ENCODE measurements around the gene TMEM121B. TPM values are rescaled to one million over a fixed set of nuclear protein-coding genes. Genes with fewer than 3 reads are reported as not detected.

The TMEM121B gene
- total RNA-seq, 2 experiments from 2014 or later, result 0.27 to 0.36 TPM

DNA sequence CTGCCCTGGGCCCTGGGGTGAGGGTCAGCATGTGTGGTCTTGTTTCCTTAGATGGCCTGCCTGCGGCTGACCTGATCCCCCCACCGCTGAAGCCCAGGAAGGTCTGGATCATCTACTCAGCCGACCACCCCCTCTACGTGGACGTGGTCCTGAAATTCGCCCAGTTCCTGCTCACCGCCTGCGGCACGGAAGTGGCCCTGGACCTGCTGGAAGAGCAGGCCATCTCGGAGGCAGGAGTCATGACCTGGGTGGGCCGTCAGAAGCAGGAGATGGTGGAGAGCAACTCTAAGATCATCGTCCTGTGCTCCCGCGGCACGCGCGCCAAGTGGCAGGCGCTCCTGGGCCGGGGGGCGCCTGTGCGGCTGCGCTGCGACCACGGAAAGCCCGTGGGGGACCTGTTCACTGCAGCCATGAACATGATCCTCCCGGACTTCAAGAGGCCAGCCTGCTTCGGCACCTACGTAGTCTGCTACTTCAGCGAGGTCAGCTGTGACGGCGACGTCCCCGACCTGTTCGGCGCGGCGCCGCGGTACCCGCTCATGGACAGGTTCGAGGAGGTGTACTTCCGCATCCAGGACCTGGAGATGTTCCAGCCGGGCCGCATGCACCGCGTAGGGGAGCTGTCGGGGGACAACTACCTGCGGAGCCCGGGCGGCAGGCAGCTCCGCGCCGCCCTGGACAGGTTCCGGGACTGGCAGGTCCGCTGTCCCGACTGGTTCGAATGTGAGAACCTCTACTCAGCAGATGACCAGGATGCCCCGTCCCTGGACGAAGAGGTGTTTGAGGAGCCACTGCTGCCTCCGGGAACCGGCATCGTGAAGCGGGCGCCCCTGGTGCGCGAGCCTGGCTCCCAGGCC lies 12.7 kb downstream of the TMEM121B start:
- Mint-ChIP-seq H3K27me3 (no peaks in the 10 kb centered on the region), H3K27ac (no peak overlapping the region), H3K4me1 (peaks cover 44% of the 10 kb centered on the region), H3K9me3 (no peaks in the 10 kb centered on the region), H3K4me3 (no peak overlapping the region), H3K36me3 (peaks cover 11% of the 10 kb centered on the region)
- DNase-seq, result no peak

DNA sequence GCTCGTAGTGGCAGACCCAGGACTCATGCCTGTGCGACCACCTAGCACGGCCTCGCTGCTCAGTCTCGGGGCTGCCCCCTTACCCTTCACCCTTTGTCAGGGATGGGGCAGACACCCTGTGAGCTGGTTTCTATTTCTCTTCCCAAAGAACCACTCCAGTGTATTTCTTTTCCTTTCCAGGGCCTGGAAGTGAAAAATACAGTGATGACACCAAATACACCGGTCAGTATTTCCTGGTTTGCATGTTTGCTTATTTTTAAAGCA lies 13.7 kb downstream of the TMEM121B start:
- Mint-ChIP-seq H3K36me3 (peaks cover 16% of the 10 kb centered on the region), H3K9me3 (no peaks in the 10 kb centered on the region), H3K27ac (peak overlapping the region; percentile 84)

DNA sequence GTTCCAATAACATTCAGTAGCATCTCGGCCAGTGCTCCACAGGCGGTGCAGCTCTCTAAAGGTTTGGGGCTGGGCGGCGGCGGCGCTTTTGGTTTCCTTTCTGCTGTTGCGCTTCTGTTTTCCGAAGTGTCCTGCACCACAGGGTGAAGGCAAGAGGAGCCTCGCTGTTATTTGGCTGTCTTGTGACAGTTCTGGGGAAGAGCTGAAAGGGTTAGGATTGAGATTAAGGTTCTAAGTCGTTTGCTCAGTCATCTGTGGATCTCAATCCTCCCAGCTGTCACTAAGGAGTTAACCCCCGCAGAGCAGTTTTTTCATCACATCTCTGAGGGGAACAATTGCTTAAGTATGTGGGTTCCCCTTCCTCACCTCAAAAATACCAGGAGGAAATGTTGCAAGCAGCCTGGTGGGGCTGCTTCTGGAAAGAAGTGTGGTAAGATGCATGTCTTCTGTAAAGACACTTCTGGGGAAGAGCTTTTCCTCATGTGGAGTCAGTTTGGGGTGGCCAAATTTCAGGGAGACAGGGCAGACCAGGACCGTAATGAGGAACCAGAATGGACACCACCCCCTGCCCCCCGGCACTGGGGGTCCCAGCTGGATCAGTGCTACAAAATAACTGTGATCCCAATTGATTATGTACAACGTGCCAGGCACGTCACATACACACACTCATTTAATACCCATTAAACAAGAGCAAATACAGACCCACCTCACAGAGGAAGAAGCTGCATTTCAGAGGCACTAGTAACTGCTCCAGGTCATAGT lies 14.2 kb downstream of the TMEM121B start:
- DNase-seq, result peak; percentile 57
- Mint-ChIP-seq H3K9me3 (no peaks in the 10 kb centered on the region), H3K4me3 (peak overlapping the region; percentile 65), H3K36me3 (peaks cover 22% of the 10 kb centered on the region), H3K4me1 (peaks cover 49% of the 10 kb centered on the region), H3K27me3 (no peaks in the 10 kb centered on the region), H3K27ac (peak overlapping the region; percentile 84)

More for the DNA sequence above, 13.7 kb downstream of the TMEM121B start:
- Mint-ChIP-seq H3K27me3 (no peaks in the 10 kb centered on the region), H3K4me1 (peaks cover 47% of the 10 kb centered on the region), H3K4me3 (no peak overlapping the region)
- DNase-seq, result no peak

DNA sequence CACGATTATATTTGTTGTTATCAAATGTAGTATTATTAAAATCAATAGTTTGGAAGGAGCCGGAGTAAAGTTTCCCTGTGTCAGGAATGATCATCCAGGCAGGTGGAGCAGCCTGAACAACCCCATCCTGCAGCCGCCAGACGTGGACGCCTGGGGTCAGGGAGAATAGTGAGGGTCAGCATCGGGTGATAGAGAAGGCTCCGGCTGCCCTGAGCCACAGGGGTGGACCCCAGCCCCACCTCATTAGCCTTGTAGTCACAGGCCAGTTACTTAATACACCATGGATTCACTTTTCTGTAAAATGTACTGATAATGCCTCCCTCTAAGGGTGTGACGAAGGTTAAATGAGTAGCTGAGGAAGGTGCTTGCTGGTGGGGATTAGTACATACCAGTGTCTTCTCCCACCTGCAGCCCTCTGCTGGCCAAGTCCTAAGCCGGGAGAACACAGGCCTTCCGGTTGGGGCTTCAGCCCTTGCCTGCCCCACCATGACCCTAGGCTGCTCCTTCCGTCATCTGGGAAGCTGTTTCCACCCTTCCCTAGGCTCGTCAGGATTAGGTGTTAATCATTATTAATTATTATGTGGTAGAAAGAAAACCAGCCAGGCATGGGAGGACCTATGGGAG lies 14.9 kb downstream of the TMEM121B start:
- Mint-ChIP-seq H3K27ac (peak overlapping the region; percentile 84), H3K36me3 (peaks cover 29% of the 10 kb centered on the region), H3K4me3 (peak overlapping the region; percentile 65), H3K9me3 (no peaks in the 10 kb centered on the region), H3K27me3 (no peaks in the 10 kb centered on the region), H3K4me1 (peaks cover 50% of the 10 kb centered on the region)
- DNase-seq, result peak; percentile 22

DNA sequence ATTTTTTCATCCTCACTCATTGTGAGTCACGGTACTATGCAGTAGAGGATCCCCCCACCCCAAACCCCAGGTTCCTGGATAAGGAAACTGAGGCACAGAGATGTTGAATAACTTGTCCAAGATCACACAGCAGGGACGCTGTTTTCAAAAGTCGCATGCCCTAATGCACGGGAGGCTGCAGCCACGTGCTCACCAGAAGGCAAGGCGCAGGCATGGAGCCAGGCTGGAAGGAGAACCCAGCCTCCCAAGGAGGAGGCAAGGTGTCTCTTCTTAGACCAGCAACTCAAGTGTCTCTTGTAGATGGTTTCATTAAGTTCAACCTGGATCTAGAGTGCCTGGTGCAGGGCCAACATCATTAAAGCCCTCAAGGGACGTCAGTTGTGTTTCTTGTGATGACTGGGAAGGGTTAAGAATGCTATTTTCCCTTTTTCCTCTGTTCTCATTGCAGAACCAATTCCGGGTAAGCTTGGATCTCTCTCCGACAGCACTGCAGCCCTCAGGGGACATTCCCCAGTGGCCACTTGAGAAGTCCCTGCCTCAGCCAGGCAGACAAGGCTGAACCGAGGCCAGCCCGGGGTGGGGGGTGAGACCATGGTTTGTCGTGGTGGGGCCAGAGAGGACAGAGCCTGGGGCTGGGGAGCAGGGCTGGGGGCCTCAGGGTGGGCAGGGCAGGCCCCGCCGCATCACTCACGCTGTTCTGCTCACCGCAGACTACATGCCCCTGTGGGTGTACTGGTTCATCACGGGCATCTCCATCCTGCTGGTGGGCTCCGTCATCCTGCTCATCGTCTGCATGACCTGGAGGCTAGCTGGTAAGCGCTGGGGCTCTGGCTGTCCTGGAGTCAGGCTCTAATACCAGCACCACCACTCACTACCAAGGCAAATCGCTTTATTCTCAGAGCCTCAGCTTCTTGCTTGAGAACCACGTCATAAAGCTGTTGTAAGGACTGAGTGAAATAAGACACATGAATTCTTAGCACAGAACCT lies 15.7 kb downstream of the TMEM121B start:
- DNase-seq, result no peak
- H3K27ac Mint-ChIP-seq, result peak overlapping the region; percentile 45
- no peaks in the 10 kb centered on the region for H3K9me3 Mint-ChIP-seq
- H3K36me3 Mint-ChIP-seq, result peaks cover 35% of the 10 kb centered on the region
- H3K27me3 Mint-ChIP-seq, result no peaks in the 10 kb centered on the region
- peaks cover 53% of the 10 kb centered on the region for H3K4me1 Mint-ChIP-seq
- H3K4me3 Mint-ChIP-seq, result no peak overlapping the region

DNA sequence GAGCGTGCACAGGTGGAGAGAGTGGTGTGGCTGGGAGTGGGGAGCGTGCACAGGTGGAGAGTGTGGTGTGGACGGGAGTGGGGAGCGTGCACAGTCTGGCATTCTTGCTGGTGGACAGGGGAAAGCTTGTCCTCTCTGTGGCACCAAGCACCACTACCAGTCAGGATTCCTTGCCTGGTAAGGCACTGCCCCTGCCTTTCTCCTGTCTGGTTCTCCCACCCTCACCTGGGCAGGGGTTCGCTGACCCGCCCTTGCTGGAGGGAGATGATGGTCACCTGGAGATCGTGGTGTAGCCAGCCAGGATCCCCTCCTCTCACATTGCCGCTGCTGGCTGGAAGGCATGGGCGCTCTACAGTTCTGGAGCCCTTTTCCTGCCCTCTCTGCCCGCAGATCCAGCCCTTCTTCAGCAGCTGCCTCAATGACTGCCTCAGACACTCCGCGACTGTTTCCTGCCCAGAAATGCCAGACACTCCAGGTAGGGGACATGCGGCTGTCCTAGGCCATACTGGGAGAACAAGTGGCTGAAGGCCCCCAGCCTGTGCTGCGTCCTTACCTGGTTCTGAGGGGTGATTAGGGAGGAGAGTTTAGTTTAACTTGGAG lies 16.7 kb downstream of the TMEM121B start:
- no peak overlapping the region for H3K4me3 Mint-ChIP-seq
- no peak for DNase-seq
- no peak overlapping the region for H3K27ac Mint-ChIP-seq
- H3K27me3 Mint-ChIP-seq, result no peaks in the 10 kb centered on the region
- H3K9me3 Mint-ChIP-seq, result no peaks in the 10 kb centered on the region
- H3K4me1 Mint-ChIP-seq, result peaks cover 55% of the 10 kb centered on the region
- H3K36me3 Mint-ChIP-seq, result peaks cover 40% of the 10 kb centered on the region

DNA sequence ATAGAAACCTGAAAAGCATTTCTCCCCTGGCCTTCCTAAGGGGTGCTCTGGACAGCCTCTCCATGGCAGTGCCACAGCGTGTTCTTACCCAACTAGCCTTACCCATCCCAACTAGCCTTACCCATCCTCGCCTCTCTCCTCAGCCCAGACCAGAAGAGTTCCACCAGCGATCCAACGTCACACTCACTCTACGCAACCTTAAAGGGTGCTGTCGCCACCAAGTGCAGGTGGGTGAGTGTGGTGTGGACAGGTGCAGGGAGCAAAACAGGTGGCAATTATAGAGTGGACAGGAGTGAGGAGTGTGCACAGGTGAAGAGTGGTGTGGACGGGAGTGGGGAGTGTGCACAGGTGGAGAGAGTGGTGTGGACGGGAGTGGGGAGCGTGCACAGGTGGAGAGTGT lies 17.8 kb downstream of the TMEM121B start:
- Mint-ChIP-seq H3K4me1 (peaks cover 66% of the 10 kb centered on the region), H3K9me3 (no peaks in the 10 kb centered on the region), H3K27me3 (no peaks in the 10 kb centered on the region), H3K4me3 (no peak overlapping the region), H3K27ac (no peak overlapping the region), H3K36me3 (peaks cover 46% of the 10 kb centered on the region)
- no peak for DNase-seq

DNA sequence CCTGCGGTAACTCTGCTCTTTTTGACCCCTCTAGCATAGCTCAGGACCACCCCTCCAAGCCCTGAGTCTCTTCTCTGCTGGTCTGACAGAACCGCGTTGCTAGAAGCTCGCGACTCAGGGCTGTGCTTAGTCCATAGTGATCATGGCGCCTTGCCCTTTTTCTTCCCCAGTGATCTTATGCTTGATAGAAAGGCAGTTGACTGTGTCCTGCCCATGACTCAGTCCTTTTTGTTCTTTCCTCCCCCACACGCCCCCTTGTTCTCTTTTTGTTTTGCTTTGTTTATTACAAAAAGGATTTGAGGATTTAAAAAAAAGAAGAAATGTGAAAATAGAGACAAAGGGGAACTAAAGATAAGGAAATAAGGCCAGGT lies 18.9 kb downstream of the TMEM121B start:
- H3K4me3 Mint-ChIP-seq, result no peak overlapping the region
- peak overlapping the region; percentile 70 for H3K27ac Mint-ChIP-seq
- H3K9me3 Mint-ChIP-seq, result no peaks in the 10 kb centered on the region
- peaks cover 70% of the 10 kb centered on the region for H3K4me1 Mint-ChIP-seq
- H3K27me3 Mint-ChIP-seq, result no peaks in the 10 kb centered on the region
- H3K36me3 Mint-ChIP-seq, result peaks cover 50% of the 10 kb centered on the region
- DNase-seq, result no peak

DNA sequence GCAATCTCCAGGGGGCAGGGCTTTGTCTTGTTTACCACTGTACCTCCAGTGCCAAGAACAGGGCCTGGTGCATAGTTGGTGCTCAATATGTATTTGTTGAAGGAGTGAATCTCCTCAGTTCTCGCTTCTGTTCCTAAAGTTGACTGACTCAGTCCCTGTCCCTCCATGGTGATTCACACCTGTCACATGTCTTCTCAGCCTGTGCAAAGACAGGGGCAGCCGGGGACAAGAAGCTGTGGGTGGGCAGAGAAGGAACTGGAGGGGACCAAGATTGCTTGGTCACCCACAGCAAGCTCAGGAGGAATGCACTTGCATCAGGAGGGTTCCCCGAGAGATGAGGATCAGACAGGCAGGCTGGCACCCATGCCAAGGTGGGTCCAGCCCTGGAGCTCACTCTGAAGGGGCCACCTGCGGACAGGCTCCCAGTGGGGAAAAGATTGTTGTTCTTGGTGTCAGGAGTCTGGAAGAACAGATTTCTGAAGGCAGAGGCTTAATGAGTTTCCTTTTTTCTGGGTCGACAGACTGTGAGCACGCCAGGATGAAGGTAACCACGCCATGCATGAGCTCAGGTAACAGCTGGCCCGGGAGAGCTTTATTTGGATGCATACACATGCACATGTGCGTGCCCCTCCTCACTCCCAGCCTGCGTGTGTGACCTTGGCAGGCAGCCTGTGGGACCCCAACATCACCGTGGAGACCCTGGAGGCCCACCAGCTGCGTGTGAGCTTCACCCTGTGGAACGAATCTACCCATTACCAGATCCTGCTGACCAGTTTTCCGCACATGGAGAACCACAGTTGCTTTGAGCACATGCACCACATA lies 19.5 kb downstream of the TMEM121B start:
- Mint-ChIP-seq H3K4me1 (peaks cover 68% of the 10 kb centered on the region), H3K9me3 (no peaks in the 10 kb centered on the region), H3K4me3 (no peak overlapping the region), H3K27me3 (no peaks in the 10 kb centered on the region), H3K27ac (peak overlapping the region; percentile 70), H3K36me3 (peaks cover 50% of the 10 kb centered on the region)
- no peak for DNase-seq

DNA sequence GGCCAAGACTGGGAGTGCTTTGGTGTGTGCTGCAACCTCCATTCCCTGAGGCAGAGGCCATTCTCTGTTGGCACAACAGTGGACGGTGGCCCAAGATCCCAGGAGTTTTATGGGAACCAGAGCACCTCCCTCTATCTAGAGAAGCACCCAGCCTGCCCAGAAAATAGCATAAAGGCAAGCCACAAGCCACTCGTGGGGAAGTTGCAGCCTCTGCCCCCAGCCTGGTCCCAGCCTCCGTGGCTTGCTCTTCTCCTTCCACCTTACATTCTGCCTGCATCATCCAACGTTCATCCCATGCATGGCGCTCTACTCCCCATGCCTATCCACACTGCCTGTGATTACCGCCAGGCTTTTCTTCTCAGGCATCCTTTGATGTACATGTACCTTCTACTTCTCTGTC lies 20.5 kb downstream of the TMEM121B start:
- Mint-ChIP-seq H3K9me3 (no peaks in the 10 kb centered on the region), H3K27ac (no peak overlapping the region), H3K36me3 (peaks cover 50% of the 10 kb centered on the region), H3K4me3 (no peak overlapping the region), H3K4me1 (peaks cover 66% of the 10 kb centered on the region), H3K27me3 (no peaks in the 10 kb centered on the region)
- DNase-seq, result no peak

DNA sequence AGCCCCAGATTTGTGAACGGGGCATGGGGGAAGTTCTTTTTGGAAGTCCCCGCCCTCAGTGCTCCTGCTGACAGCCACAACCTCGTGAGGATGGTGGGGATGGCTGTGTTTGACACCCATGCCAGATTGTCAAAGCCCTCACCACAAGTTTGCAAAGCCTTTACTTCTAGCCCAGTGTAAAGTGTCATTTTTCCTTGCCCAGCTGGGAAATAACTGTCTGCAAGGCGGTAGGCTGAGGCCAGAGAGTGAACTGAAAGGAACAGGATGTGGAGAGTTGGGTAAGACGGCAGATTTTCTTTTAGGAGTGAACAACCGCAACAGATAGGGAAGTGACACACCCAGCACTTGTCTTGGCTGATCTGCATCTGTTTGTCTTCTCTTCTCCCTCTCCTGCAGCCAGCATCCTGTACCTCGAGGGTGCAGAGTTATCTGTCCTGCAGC lies 22.8 kb downstream of the TMEM121B start:
- no peak for DNase-seq
- no peaks in the 10 kb centered on the region for H3K9me3 Mint-ChIP-seq
- no peaks in the 10 kb centered on the region for H3K27me3 Mint-ChIP-seq
- H3K36me3 Mint-ChIP-seq, result peaks cover 43% of the 10 kb centered on the region
- H3K4me3 Mint-ChIP-seq, result peak overlapping the region; percentile 11
- peak overlapping the region; percentile 47 for H3K27ac Mint-ChIP-seq
- peaks cover 70% of the 10 kb centered on the region for H3K4me1 Mint-ChIP-seq

DNA sequence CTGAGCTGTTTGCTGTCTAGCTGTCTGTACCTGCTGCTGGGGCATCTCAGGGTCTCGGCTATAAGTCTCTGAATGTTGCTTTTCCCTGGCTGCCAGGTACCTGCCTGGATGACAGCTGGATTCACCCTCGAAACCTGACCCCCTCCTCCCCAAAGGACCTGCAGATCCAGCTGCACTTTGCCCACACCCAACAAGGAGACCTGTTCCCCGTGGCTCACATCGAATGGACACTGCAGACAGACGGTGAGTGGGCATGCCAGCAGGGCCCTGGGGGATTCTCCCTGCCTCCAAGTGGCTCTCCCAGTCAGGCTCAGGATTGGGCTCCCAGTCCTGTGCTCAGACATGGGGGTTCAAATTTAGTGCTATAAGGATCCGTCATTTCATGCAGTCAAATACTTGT lies 23.5 kb downstream of the TMEM121B start:
- Mint-ChIP-seq H3K27me3 (no peaks in the 10 kb centered on the region), H3K4me1 (peaks cover 76% of the 10 kb centered on the region), H3K36me3 (peaks cover 39% of the 10 kb centered on the region), H3K9me3 (no peaks in the 10 kb centered on the region), H3K4me3 (no peak overlapping the region), H3K27ac (peak overlapping the region; percentile 47)
- DNase-seq, result no peak

DNA sequence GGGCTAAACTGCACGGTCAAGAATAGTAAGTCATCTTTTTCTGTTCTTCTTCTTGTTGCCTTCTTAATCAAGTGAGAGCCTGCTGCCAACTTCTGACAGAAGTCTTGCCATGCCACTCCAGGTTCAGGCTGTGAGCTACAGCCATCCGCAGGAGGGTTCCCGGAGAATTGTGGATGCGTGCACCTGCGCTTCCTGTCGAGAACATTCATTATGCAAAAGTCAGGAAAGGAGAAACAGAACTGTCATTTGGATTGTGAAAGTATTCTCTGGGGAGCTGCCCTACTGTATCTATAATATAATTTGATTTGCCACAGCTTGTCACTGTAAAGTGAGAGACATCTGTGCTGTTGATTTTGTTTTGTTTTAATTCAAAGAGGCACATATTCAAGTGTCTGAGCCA lies 24.1 kb downstream of the TMEM121B start:
- Mint-ChIP-seq H3K4me3 (no peak overlapping the region), H3K27me3 (no peaks in the 10 kb centered on the region), H3K27ac (no peak overlapping the region), H3K4me1 (peaks cover 77% of the 10 kb centered on the region), H3K36me3 (peaks cover 34% of the 10 kb centered on the region), H3K9me3 (no peaks in the 10 kb centered on the region)
- DNase-seq, result no peak
